Motor neuron (in vitro differentiated cells): ENCODE data around the gene HIPK2. TPM values are rescaled to one million over a fixed set of nuclear protein-coding genes. Genes with fewer than 3 reads are reported as not detected.

Experiments
- ATAC-seq, 8 experiments: fragments of 200-7000 bp; cut with Tn5 transposase; replicated peaks in 6 of 8; 2 replicates each; pipeline ENCODE4 v1.8.0; 2021; ENCODE audit warnings: mild to moderate bottlenecking in 8 of 8, moderate library complexity in 8 of 8
- H3K27ac ChIP-seq, 2 donors: fragments of 250-450 bp; sonication (Bioruptor Pico); 2 replicates each; pipeline ENCODE4 v1.9.0; 2021; ENCODE audit warnings: antibody characterized with exemption in 2 of 2, mild to moderate bottlenecking in 2 of 2, moderate library complexity in 1 of 2
- H3K4me1 ChIP-seq, 2 donors: fragments of 250-450 bp; sonication (Bioruptor Pico); replicated peaks in 1 of 2; 2 replicates each; pipeline ENCODE4 v1.6.1; 2021; ENCODE audit warnings: antibody characterized with exemption in 2 of 2, mild to moderate bottlenecking in 2 of 2, moderate library complexity in 1 of 2
- H3K4me3 ChIP-seq, 5 donors: fragments of 250-450 bp; sonication (Bioruptor Pico); 2 replicates each; pipeline ENCODE4 v1.9.0; 2021; ENCODE audit warnings: antibody characterized with exemption in 5 of 5, mild to moderate bottlenecking in 5 of 5, moderate library complexity in 4 of 5
- WGBS, 10 experiments: fragments of 450-650 bp; shearing (Covaris generic); methylation state at CpG; one replicate each; pipeline ENCODE4 v1.0.0; 2022; 5-methylcytosine and 5-hydroxymethylcytosine counted together
- in situ Hi-C, 9 experiments: fragments of 400-800 bp; cut with MboI; loops; one replicate each; pipeline ENCODE4 v1.15.0; 2021; ENCODE audit warnings: low sequenced_read_pairs in 9 of 9, low pct_unique_long_range_greater_than_20kb in 2 of 9; ENCODE audit not compliant: unreplicated experiment in 9 of 9
- total RNA-seq, 8 experiments: library from RNA; unstranded; fragments of 300-600 nt; gene quantifications; 2 replicates each; pipeline versions ENCODE4 v1.2.3 to v1.2.4, GENCODE V29; 2022

Gene HIPK2
- total RNA-seq, 8 experiments from 2014 or later = 2.0 to 34.9 (median 15.8) TPM

- in situ Hi-C loops = no loop called here
- peaks cover 21 to 26% of the 10 kb centered on the region in 2 donors for H3K4me1 ChIP-seq
- H3K4me3 ChIP-seq = no peak overlapping the region
- 57 to 100% (median 89%) methylated on average over 1 to 6 of the region's 9 CpGs; no CpG with 5 or more reads in 3 of the 10 experiments for WGBS, 10 experiments
- no peak overlapping the region for H3K27ac ChIP-seq
- no peak for ATAC-seq
Observed at GRCh38 chr7:139735912-139736595, 41.7 kb downstream of the HIPK2 start.

DNA sequence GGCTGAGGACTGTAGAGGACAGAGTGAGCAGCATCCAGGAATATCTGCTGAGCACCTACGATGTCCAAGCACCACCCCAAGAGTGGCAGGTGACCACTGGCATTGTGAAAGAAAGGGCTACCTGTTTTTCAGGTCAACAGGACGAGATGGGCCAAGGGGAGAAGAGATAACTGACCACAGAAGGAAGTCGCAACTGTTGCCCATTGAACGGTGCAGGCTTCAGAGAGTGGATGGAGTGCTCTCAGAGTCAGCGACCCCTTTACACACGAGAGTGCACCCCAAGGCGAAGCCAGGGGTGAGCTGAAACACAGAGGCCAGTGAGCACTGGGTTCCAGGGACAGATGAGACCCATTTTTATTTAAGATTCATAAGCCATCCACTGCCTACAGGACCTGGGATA lies 42.3 kb downstream of the HIPK2 start:
- in situ Hi-C loops = no loop called here
- 65 to 100% (median 93%) methylated on average over 2 to 5 of the region's 7 CpGs; no CpG with 5 or more reads in 4 of the 10 experiments for WGBS, 10 experiments
- no peak for ATAC-seq

DNA sequence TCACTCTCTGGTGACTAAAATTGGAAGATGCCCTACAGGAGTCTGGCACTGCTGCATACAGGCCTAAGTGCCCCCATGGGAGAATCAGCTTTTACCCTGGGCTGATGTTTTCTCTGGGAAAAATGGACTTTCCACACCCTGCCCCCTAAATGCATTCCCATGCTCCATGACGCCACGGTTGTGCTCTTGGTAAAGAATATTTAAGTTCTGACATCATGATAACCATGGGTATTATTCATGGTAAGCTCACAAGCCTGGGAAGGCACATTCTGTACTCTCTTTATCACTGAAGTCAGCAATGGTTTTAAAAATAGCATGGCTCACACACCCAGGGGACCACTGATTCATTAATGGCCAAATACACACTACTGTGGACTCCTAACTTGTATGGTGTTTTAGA lies 43.4 kb downstream of the HIPK2 start:
- Histone ChIP-seq H3K27ac (peak overlapping the region in 1 of 2 donors; percentile 46), H3K4me1 (peaks cover 21 to 26% of the 10 kb centered on the region in 2 donors)
- peak in 7 of 8 experiments; percentile 41 to 91 (median 77) for ATAC-seq

More for the DNA sequence above, 42.3 kb downstream of the HIPK2 start:
- peaks cover 21 to 26% of the 10 kb centered on the region in 2 donors for H3K4me1 ChIP-seq
- no peak overlapping the region for H3K27ac ChIP-seq
- H3K4me3 ChIP-seq = no peak overlapping the region

GRCh38 chr7:139733751-139734150 lies 44.0 kb downstream of the HIPK2 start:
- H3K4me1 ChIP-seq = peaks cover 21 to 26% of the 10 kb centered on the region in 2 donors
- no peak overlapping the region for H3K27ac ChIP-seq
- in situ Hi-C loops = no loop called here
- WGBS, 10 experiments = 40 to 100% (median 95%) methylated on average over 1 to 6 of the region's 7 CpGs; no CpG with 5 or more reads in 3 of the 10 experiments
- ATAC-seq = no peak
- no peak overlapping the region for H3K4me3 ChIP-seq

More for the DNA sequence above, 43.4 kb downstream of the HIPK2 start:
- H3K4me3 ChIP-seq = no peak overlapping the region
- in situ Hi-C loops = no loop called here
- 0 to 89% (median 34%) methylated on average over 2 of the region's 2 CpGs; no CpG with 5 or more reads in 6 of the 10 experiments for WGBS, 10 experiments

- Histone ChIP-seq H3K4me1 (peaks cover 16 to 18% of the 10 kb centered on the region in 2 donors), H3K4me3 (no peak overlapping the region), H3K27ac (no peak overlapping the region)
- no peak for ATAC-seq
- in situ Hi-C loops = no loop called here
- WGBS, 10 experiments = 20 to 100% (median 100%) methylated on average over 1 to 2 of the region's 2 CpGs; no CpG with 5 or more reads in 4 of the 10 experiments
Observed at GRCh38 chr7:139732471-139733167, 45.2 kb downstream of the HIPK2 start.

DNA sequence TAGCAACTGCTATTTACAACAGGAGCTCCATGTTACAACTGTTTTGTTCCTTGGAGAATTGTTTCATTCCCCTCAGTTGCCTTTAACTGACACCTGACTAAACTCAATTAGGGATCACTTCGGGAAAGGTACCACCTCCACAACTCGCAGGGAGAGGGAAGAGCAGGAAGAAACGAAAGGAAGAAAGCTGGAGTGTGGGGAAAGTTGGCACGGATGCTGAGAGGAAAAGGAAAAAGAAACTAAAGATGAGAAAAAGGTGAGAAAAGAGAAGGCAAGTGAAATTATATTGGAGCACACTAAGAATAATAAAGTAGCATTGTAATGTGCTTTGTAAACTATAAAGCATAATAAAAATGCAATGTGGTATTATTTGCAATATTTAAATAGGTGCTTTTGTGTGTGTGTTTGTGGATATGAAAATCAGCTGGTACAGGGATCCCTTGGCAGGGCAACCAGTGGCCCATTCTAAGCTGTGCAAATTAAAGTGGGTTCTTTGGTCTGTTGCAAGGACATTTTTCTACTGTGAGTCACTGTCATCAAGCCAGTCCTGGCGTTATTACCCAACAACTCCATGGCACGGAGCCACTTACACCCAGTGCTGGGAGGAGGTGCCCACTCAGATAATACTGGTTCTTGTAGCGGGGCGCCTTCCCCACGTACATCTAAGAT lies 45.9 kb downstream of the HIPK2 start:
- peaks cover 14 to 16% of the 10 kb centered on the region in 2 donors for H3K4me1 ChIP-seq

DNA sequence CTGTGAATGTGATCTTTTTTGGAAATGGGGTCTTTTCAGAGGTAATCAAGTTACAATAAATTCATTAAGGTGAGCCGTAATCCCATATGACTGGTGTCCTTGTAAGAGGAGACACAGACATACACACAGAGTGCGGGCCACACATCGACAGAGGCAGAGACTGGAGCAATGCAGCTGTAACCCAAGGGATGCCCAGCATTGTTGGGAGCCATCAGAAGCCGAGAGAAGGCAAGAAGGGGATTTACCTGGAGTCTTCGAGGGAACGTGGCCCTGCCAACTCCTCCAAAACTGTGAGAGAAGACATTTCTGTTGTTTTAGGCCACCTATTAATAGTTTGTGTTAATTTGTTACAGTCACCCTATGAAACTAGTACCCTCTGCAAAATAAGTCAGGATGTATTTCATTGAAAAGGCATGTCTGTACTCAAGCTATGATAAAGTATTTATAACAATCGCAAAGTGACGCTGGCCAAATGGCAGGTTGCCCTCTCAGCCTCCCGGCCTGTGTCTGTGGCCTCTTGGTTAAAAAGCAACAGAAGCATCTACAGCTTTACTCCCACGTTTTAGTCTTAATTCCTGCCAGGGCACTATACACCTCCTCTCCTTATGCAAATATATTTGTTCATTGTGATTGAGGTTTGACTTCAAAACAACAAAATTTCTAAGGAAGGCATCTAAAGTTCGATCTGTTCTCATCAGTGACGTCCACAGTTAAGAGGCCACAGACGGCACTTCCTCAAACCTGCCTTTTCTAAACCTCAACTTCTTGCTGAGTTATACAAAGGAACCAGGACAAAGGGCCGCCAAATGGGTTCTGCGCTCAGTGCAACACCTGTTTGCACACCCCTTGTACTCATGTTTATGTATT lies 46.8 kb downstream of the HIPK2 start:
- ATAC-seq = no peak
- Histone ChIP-seq H3K27ac (no peak overlapping the region), H3K4me3 (no peak overlapping the region), H3K4me1 (peaks cover 12 to 24% of the 10 kb centered on the region in 2 donors)
- 62 to 91% (median 84%) methylated on average over 5 to 15 of the region's 15 CpGs; no CpG with 5 or more reads in 1 of the 10 experiments for WGBS, 10 experiments
- in situ Hi-C loops = no loop called here

More for the DNA sequence above, 45.9 kb downstream of the HIPK2 start:
- in situ Hi-C loops = no loop called here
- H3K27ac ChIP-seq = no peak overlapping the region
- peak in 6 of 8 experiments; percentile 32 to 90 (median 78) for ATAC-seq
- 4 to 87% (median 69%) methylated on average over 4 to 9 of the region's 9 CpGs; no CpG with 5 or more reads in 1 of the 10 experiments for WGBS, 10 experiments
- H3K4me3 ChIP-seq = no peak overlapping the region

DNA sequence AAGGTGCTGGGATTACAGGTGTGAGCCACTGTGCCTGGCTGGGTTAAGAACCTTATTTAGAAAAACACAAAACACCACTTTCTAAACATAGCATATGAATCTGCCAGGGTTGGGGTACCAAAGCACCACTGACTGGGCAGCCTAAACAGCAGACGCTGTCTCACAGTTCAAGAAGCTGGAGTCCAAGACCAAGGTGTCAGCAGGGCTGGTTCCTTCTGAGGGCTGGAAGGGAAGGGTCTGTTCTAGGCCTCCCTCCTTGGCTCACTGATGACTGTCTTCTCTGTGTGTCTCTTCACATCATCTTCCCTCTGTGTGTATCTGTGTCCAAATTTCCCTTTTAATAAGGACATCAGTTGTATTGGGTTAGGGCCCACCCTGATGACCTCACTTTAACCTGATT lies 49.6 kb downstream of the HIPK2 start:
- Histone ChIP-seq H3K4me1 (peaks cover 3 to 13% of the 10 kb centered on the region in 2 donors), H3K4me3 (no peak overlapping the region), H3K27ac (no peak overlapping the region)
- WGBS, 10 experiments = 86 to 100% methylated on average over 1 of the region's 1 CpG; no CpG with 5 or more reads in 8 of the 10 experiments
- in situ Hi-C loops = no loop called here
- no peak for ATAC-seq

GRCh38 chr7:139727151-139727705 lies 50.6 kb downstream of the HIPK2 start:
- H3K4me3 ChIP-seq = no peak overlapping the region
- peaks cover 5 to 13% of the 10 kb centered on the region in 2 donors for H3K4me1 ChIP-seq
- in situ Hi-C loops = no loop called here
- 0 to 100% (median 75%) methylated on average over 1 to 3 of the region's 3 CpGs; no CpG with 5 or more reads in 4 of the 10 experiments for WGBS, 10 experiments
- peak in 1 of 8 experiments; percentile 8 for ATAC-seq
- no peak overlapping the region for H3K27ac ChIP-seq

- 40 to 100% (median 83%) methylated on average over 1 to 3 of the region's 3 CpGs; no CpG with 5 or more reads in 1 of the 10 experiments for WGBS, 10 experiments
- peaks cover 12 to 13% of the 10 kb centered on the region in 2 donors for H3K4me1 ChIP-seq
- H3K4me3 ChIP-seq = no peak overlapping the region
- ATAC-seq = no peak
- no peak overlapping the region for H3K27ac ChIP-seq
- in situ Hi-C loops = no loop called here
Observed at GRCh38 chr7:139726485-139726869, 51.3 kb downstream of the HIPK2 start.

DNA sequence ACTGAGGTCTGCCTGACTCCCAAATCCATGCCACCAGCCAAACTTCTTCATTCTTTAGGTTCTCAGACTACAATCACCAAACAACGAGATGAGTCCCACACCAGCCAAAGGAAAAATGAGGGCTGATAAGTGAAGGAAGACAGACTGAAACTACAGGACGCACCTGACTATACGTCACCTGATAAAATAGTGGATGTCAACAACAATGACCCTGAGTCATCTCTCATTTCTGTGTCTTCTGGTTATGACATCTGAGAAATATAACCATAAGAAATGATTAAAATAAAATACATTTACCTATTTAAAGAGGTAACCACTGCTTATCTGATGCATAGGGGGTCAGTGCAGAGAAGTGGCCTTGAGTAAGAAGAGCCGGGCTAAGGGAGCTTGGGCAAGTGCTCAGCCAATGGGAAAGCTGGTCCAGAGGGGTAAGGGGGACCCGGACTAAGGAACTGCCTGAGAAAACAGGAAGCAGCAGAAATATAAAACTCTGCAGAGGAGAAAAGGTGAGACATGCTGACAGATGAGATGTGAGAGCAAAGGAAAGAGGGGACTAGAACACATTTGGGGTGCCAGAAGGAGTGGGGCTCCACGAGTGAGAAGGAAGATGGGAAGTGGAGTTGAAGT lies 51.8 kb downstream of the HIPK2 start:
- WGBS, 10 experiments = 64 to 100% (median 83%) methylated on average over 1 to 6 of the region's 6 CpGs; no CpG with 5 or more reads in 1 of the 10 experiments
- in situ Hi-C loops = no loop called here
- no peak overlapping the region for H3K4me3 ChIP-seq
- H3K4me1 ChIP-seq = peaks cover 13 to 18% of the 10 kb centered on the region in 2 donors
- no peak overlapping the region for H3K27ac ChIP-seq
- no peak for ATAC-seq
